ENCODE measurements around the gene GEMIN7. TPM values are rescaled to one million over a fixed set of nuclear protein-coding genes. Genes with fewer than 3 reads are reported as not detected.

Gene GEMIN7
- total and polyA plus RNA-seq, 2 experiments from 2014 or later: 49.6 to 90.5 TPM

DNA sequence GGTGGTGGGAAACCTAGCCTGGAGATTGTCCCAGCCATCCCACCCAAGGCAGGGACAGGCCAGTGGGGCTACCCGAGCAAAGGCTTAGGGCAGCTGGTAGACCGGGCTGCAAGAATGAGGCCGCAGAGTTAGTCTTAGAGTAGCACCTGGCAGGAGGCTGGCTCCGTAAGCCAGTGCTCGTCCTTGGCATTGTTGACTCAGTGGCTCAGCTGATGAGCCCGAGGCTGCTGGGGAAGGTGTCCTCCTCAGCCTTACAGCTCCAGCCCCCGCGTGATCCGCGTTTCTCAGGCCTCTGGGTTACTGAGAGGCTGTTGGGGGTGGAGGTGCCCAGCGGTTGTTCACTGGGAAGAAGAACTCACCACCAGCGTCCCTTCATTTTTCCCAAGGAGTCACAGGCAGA, 38.6 kb downstream of the GEMIN7 start:
- Histone ChIP-seq H4K20me1 (replicated peaks; ENCODE audit: insufficient read depth) (peaks cover 44% of the 10 kb centered on the region), H2AFZ (no peak overlapping the region), H3K27ac (ENCODE audit: low read depth) (no peak overlapping the region), H3K36me3 (ENCODE audit: insufficient read depth) (no peaks in the 10 kb centered on the region), H3K9me2 (ENCODE audit: insufficient read depth) (no peaks in the 10 kb centered on the region), H3K27me3 (ENCODE audit: insufficient read depth) (no peaks in the 10 kb centered on the region), H3F3A (replicated peaks; ENCODE audit: low read depth) (no peaks in the 10 kb centered on the region), H3K4me3 (no peak overlapping the region), H3K4me1 (ENCODE audit: insufficient read depth) (no peaks in the 10 kb centered on the region; the same call in 1 of the 2 replicates), H3K79me2 (replicated peaks; ENCODE audit: insufficient read depth) (peaks cover 81% of the 10 kb centered on the region), H3K4me2 (no peak overlapping the region)
- TF ChIP-seq NANOG (IDR thresholded peaks at IDR 0.05; ENCODE audit: borderline replicate concordance) (no peak), CREB1 (CRISPR knock-in tag; IDR thresholded peaks at IDR 0.05; ENCODE audit: low read depth) (no peak), EZH2 (IDR thresholded peaks at IDR 0.05; ENCODE audit: low read depth, unreplicated experiment) (no peak), JUNB (IDR thresholded peaks at IDR 0.05; ENCODE audit: unreplicated experiment) (no peak), ZNF331 (CRISPR knock-in tag; IDR thresholded peaks at IDR 0.05; ENCODE audit: low read depth) (no peak), EZH2phosphoT487 (IDR thresholded peaks at IDR 0.05; ENCODE audit: unreplicated experiment) (no peak), ZNF462 (CRISPR knock-in tag; IDR thresholded peaks at IDR 0.05) (no peak), ZNF114 (CRISPR knock-in tag; IDR thresholded peaks at IDR 0.05) (no peak), STAT1 (IDR thresholded peaks at IDR 0.05; ENCODE audit: unreplicated experiment) (no peak), POLR2AphosphoS5 (IDR thresholded peaks at IDR 0.05; ENCODE audit: low read depth) (no peak)
- TF ChIP-seq, protein P1, sequence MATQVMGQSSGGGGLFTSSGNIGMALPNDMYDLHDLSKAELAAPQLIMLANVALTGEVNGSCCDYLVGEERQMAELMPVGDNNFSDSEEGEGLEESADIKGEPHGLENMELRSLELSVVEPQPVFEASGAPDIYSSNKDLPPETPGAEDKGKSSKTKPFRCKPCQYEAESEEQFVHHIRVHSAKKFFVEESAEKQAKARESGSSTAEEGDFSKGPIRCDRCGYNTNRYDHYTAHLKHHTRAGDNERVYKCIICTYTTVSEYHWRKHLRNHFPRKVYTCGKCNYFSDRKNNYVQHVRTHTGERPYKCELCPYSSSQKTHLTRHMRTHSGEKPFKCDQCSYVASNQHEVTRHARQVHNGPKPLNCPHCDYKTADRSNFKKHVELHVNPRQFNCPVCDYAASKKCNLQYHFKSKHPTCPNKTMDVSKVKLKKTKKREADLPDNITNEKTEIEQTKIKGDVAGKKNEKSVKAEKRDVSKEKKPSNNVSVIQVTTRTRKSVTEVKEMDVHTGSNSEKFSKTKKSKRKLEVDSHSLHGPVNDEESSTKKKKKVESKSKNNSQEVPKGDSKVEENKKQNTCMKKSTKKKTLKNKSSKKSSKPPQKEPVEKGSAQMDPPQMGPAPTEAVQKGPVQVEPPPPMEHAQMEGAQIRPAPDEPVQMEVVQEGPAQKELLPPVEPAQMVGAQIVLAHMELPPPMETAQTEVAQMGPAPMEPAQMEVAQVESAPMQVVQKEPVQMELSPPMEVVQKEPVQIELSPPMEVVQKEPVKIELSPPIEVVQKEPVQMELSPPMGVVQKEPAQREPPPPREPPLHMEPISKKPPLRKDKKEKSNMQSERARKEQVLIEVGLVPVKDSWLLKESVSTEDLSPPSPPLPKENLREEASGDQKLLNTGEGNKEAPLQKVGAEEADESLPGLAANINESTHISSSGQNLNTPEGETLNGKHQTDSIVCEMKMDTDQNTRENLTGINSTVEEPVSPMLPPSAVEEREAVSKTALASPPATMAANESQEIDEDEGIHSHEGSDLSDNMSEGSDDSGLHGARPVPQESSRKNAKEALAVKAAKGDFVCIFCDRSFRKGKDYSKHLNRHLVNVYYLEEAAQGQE (IDR thresholded peaks at IDR 0.05; ENCODE audit: unreplicated experiment): no peak
- TF ChIP-seq, protein P2, sequence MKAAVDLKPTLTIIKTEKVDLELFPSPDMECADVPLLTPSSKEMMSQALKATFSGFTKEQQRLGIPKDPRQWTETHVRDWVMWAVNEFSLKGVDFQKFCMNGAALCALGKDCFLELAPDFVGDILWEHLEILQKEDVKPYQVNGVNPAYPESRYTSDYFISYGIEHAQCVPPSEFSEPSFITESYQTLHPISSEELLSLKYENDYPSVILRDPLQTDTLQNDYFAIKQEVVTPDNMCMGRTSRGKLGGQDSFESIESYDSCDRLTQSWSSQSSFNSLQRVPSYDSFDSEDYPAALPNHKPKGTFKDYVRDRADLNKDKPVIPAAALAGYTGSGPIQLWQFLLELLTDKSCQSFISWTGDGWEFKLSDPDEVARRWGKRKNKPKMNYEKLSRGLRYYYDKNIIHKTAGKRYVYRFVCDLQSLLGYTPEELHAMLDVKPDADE (IDR thresholded peaks at IDR 0.05): no peak
- TF ChIP-seq, protein P3, sequence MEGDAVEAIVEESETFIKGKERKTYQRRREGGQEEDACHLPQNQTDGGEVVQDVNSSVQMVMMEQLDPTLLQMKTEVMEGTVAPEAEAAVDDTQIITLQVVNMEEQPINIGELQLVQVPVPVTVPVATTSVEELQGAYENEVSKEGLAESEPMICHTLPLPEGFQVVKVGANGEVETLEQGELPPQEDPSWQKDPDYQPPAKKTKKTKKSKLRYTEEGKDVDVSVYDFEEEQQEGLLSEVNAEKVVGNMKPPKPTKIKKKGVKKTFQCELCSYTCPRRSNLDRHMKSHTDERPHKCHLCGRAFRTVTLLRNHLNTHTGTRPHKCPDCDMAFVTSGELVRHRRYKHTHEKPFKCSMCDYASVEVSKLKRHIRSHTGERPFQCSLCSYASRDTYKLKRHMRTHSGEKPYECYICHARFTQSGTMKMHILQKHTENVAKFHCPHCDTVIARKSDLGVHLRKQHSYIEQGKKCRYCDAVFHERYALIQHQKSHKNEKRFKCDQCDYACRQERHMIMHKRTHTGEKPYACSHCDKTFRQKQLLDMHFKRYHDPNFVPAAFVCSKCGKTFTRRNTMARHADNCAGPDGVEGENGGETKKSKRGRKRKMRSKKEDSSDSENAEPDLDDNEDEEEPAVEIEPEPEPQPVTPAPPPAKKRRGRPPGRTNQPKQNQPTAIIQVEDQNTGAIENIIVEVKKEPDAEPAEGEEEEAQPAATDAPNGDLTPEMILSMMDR (conservative IDR thresholded peaks at IDR 0.05; ENCODE audit: low read depth in 2 of 2): no peak
- ATAC-seq (no peak), DNase-seq (ENCODE audit: low spot score) (no peak)
- Mint-ChIP-seq H3K27ac (no peak overlapping the region), H3K4me1 (peaks cover 14% of the 10 kb centered on the region), H3K36me3 (ENCODE audit: low read depth) (no peaks in the 10 kb centered on the region; the same call in 2 of the 3 replicates), H3K4me3 (no peak overlapping the region), H3K27me3 (ENCODE audit: insufficient read depth, low read depth, poor library complexity) (peaks cover 15% of the 10 kb centered on the region), H3K9me3 (no peaks in the 10 kb centered on the region)

Data from GM23338 (cell line).